Astrocyte (in vitro differentiated cells and primary cell): ENCODE results near the gene TOMM22. TPM values are rescaled to one million over a fixed set of nuclear protein-coding genes. Genes with fewer than 3 reads are reported as not detected.

Source experiments
- DNase-seq: peaks from one replicate; pipeline ENCODE4 v3.0.0-alpha.2; 2010; ENCODE audit warnings: low read depth
- FAIRE-seq: peaks from 2 replicates; lab custom pipeline; 2011; peaks lifted over from hg19 to GRCh38; lab: Jason Lieb, UNC
- H2AFZ ChIP-seq: 2 replicates; pipeline ENCODE4 v1.6.0; 2012; ENCODE audit warnings: low read depth, low read length, inconsistent platforms
- H3K27ac ChIP-seq: 2 replicates; pipeline ENCODE4 v1.5.1; 2011; ENCODE audit warnings: low read depth, low read length, inconsistent platforms
- H3K27me3 ChIP-seq: 2 replicates; pipeline ENCODE4 v1.6.0; 2011; ENCODE audit warnings: low read length, inconsistent platforms; ENCODE audit not compliant: insufficient read depth
- H3K36me3 ChIP-seq: 2 replicates; pipeline ENCODE4 v1.5.1; 2011; ENCODE audit warnings: low read length, inconsistent platforms; ENCODE audit not compliant: insufficient read depth
- H3K4me1 ChIP-seq: 2 replicates; pipeline ENCODE4 v1.5.1; 2011; ENCODE audit warnings: low read length, inconsistent platforms; ENCODE audit not compliant: insufficient read depth
- H3K4me2 ChIP-seq: 2 replicates; pipeline ENCODE4 v1.6.0; 2012; ENCODE audit warnings: low read length, inconsistent platforms
- H3K4me3 ChIP-seq: 2 replicates; pipeline ENCODE4 v1.5.1; 2011; ENCODE audit warnings: low read depth, mild to moderate bottlenecking, low read length, inconsistent platforms; ENCODE audit not compliant: insufficient read depth
- H3K79me2 ChIP-seq: 2 replicates; pipeline ENCODE4 v1.6.0; 2012; ENCODE audit warnings: mild to moderate bottlenecking, low read length, inconsistent platforms; ENCODE audit not compliant: insufficient read depth
- H3K9ac ChIP-seq: 2 replicates; pipeline ENCODE4 v1.6.0; 2012; ENCODE audit warnings: mild to moderate bottlenecking, low read length, inconsistent platforms
- H3K9me3 ChIP-seq: 2 replicates; pipeline ENCODE4 v1.5.1; 2012; ENCODE audit warnings: low read depth, mild to moderate bottlenecking, low read length, inconsistent platforms; ENCODE audit not compliant: insufficient read depth
- H4K20me1 ChIP-seq: 2 replicates; pipeline ENCODE4 v1.6.0; 2012; ENCODE audit warnings: low read length, inconsistent platforms; ENCODE audit not compliant: insufficient read depth
- H3K27ac Mint-ChIP-seq: one replicate; pipeline ENCODE4 v1.8.0; 2021; ENCODE audit warnings: mild to moderate bottlenecking, mixed read lengths; ENCODE audit not compliant: unreplicated experiment
- H3K27me3 Mint-ChIP-seq: one replicate; pipeline ENCODE4 v1.8.0; 2021; ENCODE audit warnings: low read depth, mixed read lengths; ENCODE audit not compliant: unreplicated experiment
- H3K36me3 Mint-ChIP-seq: one replicate; pipeline ENCODE4 v1.8.0; 2021; ENCODE audit warnings: low read depth, mixed read lengths; ENCODE audit not compliant: unreplicated experiment
- H3K4me1 Mint-ChIP-seq: one replicate; pipeline ENCODE4 v1.8.0; 2021; ENCODE audit warnings: low read depth, mixed read lengths; ENCODE audit not compliant: unreplicated experiment
- H3K4me3 Mint-ChIP-seq: one replicate; pipeline ENCODE4 v1.8.0; 2021; ENCODE audit warnings: mild to moderate bottlenecking, moderate library complexity, mixed read lengths; ENCODE audit not compliant: unreplicated experiment
- H3K9me3 Mint-ChIP-seq: one replicate; pipeline ENCODE4 v1.8.0; 2021; ENCODE audit warnings: mild to moderate bottlenecking, mixed read lengths; ENCODE audit not compliant: unreplicated experiment
- EZH2 ChIP-seq: IDR thresholded peaks from 2 replicates; pipeline ENCODE4 v1.6.1; 2012; ENCODE audit warnings: mild to moderate bottlenecking, low read length, inconsistent platforms; ENCODE audit not compliant: insufficient read depth
- total RNA-seq: library from RNA; stranded (reverse); gene quantifications from 2 replicates; pipeline ENCODE4 v1.2.1, GENCODE V29; 2021
- TF ChIP-seq, protein P1 (sequence below): IDR thresholded peaks from 2 replicates; pipeline ENCODE4 v1.5.1; 2011; ENCODE audit warnings: low read depth, mild to moderate bottlenecking, inconsistent platforms, low read length, moderate library complexity; ENCODE audit not compliant: insufficient read depth

The TOMM22 gene
- total RNA-seq, 1 donor from 2014 or later, result 77.8 TPM

DNA sequence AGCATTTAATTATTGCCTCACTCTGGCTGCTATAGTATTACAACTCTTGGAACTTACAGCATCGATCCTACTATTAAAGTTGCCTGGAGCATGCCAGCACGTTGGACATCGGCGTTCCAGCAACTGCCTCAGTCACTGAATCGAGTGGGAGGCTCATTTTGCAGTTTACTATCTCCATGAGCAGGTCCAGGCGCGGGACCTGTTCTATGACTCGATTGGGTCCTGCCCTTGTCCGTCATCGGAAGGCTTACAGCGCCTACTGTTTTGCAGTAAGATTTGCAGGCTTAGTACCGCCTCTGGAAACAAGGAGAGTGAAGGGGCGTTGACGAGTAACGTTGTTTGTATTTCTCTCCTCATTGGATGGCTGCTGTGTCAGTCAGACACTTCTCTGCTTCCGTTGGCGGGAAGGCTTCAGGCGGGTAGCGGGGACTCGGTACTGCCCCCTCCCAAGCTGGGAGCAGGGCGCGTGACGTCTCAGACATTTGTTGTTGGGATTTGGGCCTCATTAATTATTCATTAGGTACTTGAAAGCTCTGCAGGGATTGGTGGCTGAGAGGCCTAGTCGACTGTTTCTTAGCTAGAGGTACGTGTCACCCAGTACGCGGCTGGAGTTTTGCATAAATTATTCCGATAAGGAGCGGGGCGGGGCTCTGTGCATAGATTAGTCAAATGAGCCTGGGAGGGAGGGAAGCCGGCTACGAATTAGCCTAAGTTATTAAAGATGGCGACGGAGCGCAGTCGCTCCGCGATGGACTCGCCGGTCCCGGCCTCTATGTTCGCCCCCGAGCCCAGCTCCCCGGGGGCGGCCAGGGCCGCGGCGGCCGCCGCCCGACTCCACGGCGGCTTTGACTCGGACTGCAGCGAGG lies 23.7 kb downstream of the TOMM22 start, which contains the start of gene GTPBP1:
TSS of gene GTPBP1 (plus strand) at position 710 of the 866 bp plus-strand sequence. CDS start at position 722, 12 bp downstream.
- FAIRE-seq (peak; percentile 55), DNase-seq (peak; percentile 100)
- Histone ChIP-seq H3K4me3 (peak within 1 kb of the TSS; percentile 85), H3K27ac (peak within 1 kb of the TSS; percentile 85), H4K20me1 (peaks cover 41% of the 10 kb centered on the region), H3K4me1 (peaks cover 25% of the 10 kb centered on the region), H3K4me2 (peak within 1 kb of the TSS; percentile 94), H3K9ac (peak within 1 kb of the TSS; percentile 95), H3K9me3 (no peaks in the 10 kb centered on the region), H2AFZ (peak within 1 kb of the TSS; percentile 57), H3K27me3 (no peaks in the 10 kb centered on the region), H3K79me2 (peaks cover 48% of the 10 kb centered on the region), H3K36me3 (peaks cover 3% of the 10 kb centered on the region)
- Mint-ChIP-seq H3K36me3 (peaks cover 4% of the 10 kb centered on the region), H3K27me3 (no peaks in the 10 kb centered on the region), H3K9me3 (no peaks in the 10 kb centered on the region), H3K4me1 (peaks cover 25% of the 10 kb centered on the region), H3K27ac (peak within 1 kb of the TSS; percentile 93), H3K4me3 (peak within 1 kb of the TSS; percentile 97)
- TF ChIP-seq, protein P1, sequence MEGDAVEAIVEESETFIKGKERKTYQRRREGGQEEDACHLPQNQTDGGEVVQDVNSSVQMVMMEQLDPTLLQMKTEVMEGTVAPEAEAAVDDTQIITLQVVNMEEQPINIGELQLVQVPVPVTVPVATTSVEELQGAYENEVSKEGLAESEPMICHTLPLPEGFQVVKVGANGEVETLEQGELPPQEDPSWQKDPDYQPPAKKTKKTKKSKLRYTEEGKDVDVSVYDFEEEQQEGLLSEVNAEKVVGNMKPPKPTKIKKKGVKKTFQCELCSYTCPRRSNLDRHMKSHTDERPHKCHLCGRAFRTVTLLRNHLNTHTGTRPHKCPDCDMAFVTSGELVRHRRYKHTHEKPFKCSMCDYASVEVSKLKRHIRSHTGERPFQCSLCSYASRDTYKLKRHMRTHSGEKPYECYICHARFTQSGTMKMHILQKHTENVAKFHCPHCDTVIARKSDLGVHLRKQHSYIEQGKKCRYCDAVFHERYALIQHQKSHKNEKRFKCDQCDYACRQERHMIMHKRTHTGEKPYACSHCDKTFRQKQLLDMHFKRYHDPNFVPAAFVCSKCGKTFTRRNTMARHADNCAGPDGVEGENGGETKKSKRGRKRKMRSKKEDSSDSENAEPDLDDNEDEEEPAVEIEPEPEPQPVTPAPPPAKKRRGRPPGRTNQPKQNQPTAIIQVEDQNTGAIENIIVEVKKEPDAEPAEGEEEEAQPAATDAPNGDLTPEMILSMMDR, result no peak
- TF ChIP-seq EZH2, result no peak

DNA sequence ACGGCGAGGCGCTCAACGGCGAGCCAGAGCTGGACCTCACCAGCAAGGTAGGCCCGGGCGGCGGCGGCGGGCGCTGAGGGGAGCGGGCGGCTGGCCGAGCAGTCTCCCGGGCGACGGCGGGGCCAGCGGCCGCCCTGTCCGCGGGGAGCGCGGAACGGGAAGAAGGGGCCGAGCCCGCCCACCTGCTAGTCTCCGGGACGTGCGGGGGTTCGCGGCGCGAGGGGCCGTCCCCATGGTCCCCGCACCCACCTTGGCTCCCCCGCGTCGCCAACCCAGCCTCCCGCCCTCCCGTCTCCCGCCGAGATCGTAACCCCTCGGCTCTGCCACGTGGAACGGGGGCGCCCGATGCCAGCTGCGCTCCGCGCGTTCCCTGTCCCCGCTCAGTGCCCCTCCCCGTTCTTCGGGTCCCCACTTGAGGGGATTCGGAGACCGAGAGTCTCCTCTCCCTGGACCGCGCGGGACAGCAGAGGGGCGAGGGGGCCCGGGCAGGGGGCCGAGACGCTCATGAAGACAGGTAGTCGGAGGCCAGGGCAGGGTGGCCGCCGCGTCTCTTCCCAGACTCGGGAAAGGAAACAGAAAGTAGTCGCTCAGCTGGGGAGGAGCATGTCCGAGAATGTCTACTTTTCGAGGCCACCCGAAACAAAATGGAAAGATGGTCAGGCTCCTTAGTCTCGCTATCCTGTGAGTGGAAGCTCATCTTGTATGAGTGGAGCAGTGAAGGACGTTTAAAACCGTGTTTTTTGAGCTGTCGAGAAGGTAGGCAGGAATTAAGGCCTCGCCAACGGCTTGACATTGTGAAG lies 24.5 kb downstream of the TOMM22 start:
- no peaks in the 10 kb centered on the region for H3K27me3 ChIP-seq
- H2AFZ ChIP-seq, result peak overlapping the region; percentile 56
- Mint-ChIP-seq H3K9me3 (no peaks in the 10 kb centered on the region), H3K27ac (peak overlapping the region; percentile 91), H3K36me3 (peaks cover 9% of the 10 kb centered on the region), H3K4me3 (peak overlapping the region; percentile 97), H3K4me1 (peaks cover 25% of the 10 kb centered on the region), H3K27me3 (no peaks in the 10 kb centered on the region)
- no peak for FAIRE-seq
- peaks cover 49% of the 10 kb centered on the region for H4K20me1 ChIP-seq
- H3K79me2 ChIP-seq, result peaks cover 55% of the 10 kb centered on the region
- H3K36me3 ChIP-seq, result peaks cover 3% of the 10 kb centered on the region
- H3K9ac ChIP-seq, result peak overlapping the region; percentile 95
- no peaks in the 10 kb centered on the region for H3K9me3 ChIP-seq
- DNase-seq, result no peak
- H3K4me3 ChIP-seq, result peak overlapping the region; percentile 85
- TF ChIP-seq EZH2, result no peak
- TF ChIP-seq, protein P1, result no peak
- H3K4me2 ChIP-seq, result peak overlapping the region; percentile 94
- peaks cover 25% of the 10 kb centered on the region for H3K4me1 ChIP-seq
- peak overlapping the region; percentile 85 for H3K27ac ChIP-seq
